GM10248 (cell line): ENCODE measurements around the gene EFNA4.

Experiments used
- CTCF ChIA-PET: fragments of 300-600 bp; sonication (Branson Sonifier 250); formaldehyde crosslinking; extraction: SDS; loops from one replicate; lab custom pipeline; 2021; ENCODE audit warnings: antibody characterized with exemption; lab: Yijun Ruan, JAX
- POLR2A ChIA-PET: fragments of 350-650 bp; sonication (Branson Sonifier 250); formaldehyde crosslinking; extraction: SDS; loops from one replicate; lab custom pipeline; 2020; ENCODE audit warnings: antibody characterized with exemption; lab: Yijun Ruan, JAX
- DNase-seq: peaks from one replicate; pipeline ENCODE4 v3.0.0; 2012; ENCODE audit errors: extremely low spot score
- TF ChIP-seq, protein P1 (sequence below): IDR thresholded peaks from 2 replicates; pipeline ENCODE4 v1.5.1; 2012; ENCODE audit warnings: mild to moderate bottlenecking, low read depth; ENCODE audit errors: extremely low read depth, missing control alignments, control extremely low read depth

Gene EFNA4

GRCh38 chr1:155062702-155063411 lies 683 bp upstream of the EFNA4 start:
- POLR2A ChIA-PET = no interaction called here
- peak; percentile 83 for DNase-seq
- CTCF ChIA-PET = interaction anchor here (0.9 to 16.0 kb wide), 7 partner anchors 13 to 117 kb away, joined by 3 to 285 read pairs (median 18); partner anchors contain the start of genes ADAM15, EFNA3 and PYGO2
- TF ChIP-seq, protein P1, sequence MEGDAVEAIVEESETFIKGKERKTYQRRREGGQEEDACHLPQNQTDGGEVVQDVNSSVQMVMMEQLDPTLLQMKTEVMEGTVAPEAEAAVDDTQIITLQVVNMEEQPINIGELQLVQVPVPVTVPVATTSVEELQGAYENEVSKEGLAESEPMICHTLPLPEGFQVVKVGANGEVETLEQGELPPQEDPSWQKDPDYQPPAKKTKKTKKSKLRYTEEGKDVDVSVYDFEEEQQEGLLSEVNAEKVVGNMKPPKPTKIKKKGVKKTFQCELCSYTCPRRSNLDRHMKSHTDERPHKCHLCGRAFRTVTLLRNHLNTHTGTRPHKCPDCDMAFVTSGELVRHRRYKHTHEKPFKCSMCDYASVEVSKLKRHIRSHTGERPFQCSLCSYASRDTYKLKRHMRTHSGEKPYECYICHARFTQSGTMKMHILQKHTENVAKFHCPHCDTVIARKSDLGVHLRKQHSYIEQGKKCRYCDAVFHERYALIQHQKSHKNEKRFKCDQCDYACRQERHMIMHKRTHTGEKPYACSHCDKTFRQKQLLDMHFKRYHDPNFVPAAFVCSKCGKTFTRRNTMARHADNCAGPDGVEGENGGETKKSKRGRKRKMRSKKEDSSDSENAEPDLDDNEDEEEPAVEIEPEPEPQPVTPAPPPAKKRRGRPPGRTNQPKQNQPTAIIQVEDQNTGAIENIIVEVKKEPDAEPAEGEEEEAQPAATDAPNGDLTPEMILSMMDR = peak; percentile 97

DNA sequence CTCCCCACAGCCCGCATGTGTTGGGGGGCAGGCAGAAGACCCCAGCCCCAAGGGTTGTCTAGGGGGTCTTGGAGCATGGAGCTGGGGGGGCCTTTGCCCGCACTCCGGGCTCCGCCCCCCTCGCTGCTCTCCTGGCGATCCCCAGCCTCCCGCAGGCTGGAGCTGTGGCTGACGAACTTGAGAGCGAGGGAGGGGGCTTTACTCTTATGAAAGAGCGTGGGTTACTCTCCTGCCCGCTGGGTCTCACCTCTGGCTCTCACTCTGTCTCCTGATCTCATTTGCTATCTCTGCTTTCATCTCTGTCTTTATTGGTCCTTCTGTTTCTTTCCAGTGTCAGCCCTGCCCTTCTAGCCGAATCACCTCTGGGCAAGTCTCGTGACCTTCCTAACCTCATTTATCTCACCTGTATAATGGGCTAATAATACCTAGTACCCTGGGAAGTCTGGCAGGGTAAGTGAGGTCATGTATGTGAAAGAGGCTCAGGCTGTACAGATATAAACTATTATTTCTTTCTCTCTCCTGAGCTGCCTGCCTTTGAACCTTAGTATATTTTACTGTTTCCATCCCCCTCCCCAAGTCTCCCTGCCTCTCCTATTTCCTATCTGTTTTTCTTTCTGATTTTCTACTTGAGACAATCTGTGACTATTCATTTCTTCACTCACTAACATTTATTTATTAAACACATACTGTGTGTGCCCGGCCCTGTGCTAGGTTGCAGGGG lies 731 bp downstream of the EFNA4 start:
- CTCF ChIA-PET = interaction anchor here (1.2 to 16.0 kb wide), 8 partner anchors 11 to 142 kb away, joined by 3 to 285 read pairs (median 12); partner anchors contain the start of genes ADAM15, EFNA3 and KRTCAP2
- POLR2A ChIA-PET = interaction anchor here (0.6 kb wide), 1 partner anchor 35 kb away, joined by 3 read pairs; no protein-coding TSS in a partner anchor
- DNase-seq = peak; percentile 68
- TF ChIP-seq, protein P1 = no peak

DNA sequence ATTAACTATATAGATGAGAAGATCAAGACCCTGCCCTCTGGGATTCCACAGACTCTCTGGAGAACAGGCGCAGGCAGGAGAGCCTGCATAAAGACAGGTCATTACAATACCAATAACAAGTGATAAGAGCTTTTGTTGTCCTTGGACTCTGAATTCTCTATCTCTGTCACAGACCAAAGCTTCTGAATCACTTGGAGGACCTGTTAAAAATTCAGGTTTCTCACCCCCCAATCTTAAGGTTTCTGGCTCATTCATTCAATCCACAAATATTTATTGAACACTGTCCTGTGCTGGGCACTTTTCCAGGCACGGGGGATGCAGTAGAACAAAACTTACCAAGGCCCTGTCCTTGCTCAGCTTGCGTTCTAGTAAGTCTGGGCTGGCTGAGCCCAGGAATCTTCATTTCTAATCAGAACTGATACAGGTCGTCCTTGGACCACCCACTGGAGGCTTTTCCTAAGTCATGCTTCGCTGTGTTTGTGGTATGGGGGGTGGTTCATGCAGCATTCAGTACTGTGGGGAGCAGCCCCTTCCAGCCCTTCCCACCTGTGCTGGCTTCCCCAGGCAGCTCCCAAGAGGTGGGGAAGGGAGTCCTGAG lies 1.4 kb downstream of the EFNA4 start:
- no peak for DNase-seq
- ChIA-PET POLR2A (no interaction called here), CTCF (interaction anchor here (1.2 to 16.0 kb wide), 10 partner anchors 11 to 729 kb away, joined by 3 to 285 read pairs (median 4); partner anchors contain the start of genes ADAM15, EFNA3 and KRTCAP2)
- TF ChIP-seq, protein P1 = no peak

GRCh38 chr1:155066777-155067176 lies 3.2 kb downstream of the EFNA4 start:
- DNase-seq = no peak
- TF ChIP-seq, protein P1 = no peak
- ChIA-PET CTCF (interaction anchor here (0.9 to 16.0 kb wide), 5 partner anchors 9 to 101 kb away, joined by 3 to 285 read pairs (median 96); partner anchors contain the start of genes ADAM15 and EFNA3), POLR2A (no interaction called here)

GRCh38 chr1:155068599-155068998 lies 5.1 kb downstream of the EFNA4 start:
- TF ChIP-seq, protein P1 = no peak
- ChIA-PET POLR2A (no interaction called here), CTCF (interaction anchor here (5.6 to 13.7 kb wide), 3 partner anchors 7 to 22 kb away, joined by 48 to 285 read pairs (median 96); partner anchors contain the start of genes ADAM15 and EFNA3)

More at GRCh38 chr1:155068599-155068998, 5.1 kb downstream of the EFNA4 start:
- DNase-seq = no peak
